OCI-LY7 (cell line): ENCODE results near the gene MRPL2.

Experiments used
- CTCF ChIP-seq: fragments of 200-600 bp; sonication (generic); conservative IDR thresholded peaks from 2 replicates; pipeline ENCODE4 v1.5.1; 2014; ENCODE audit warnings: mild to moderate bottlenecking, antibody characterized with exemption, low read length, moderate library complexity, mixed read lengths
- EZH2phosphoT487 ChIP-seq: fragments of 200-600 bp; sonication (generic); IDR thresholded peaks from 2 replicates; pipeline ENCODE4 v1.6.1; 2018; ENCODE audit warnings: low read depth, borderline replicate concordance, mild to moderate bottlenecking, mixed run types, antibody characterized with exemption, low read length, moderate library complexity, mixed read lengths

- TF ChIP-seq CTCF (no peak), EZH2phosphoT487 (no peak)
Observed at GRCh38 chr6:43075670-43076463, 16.6 kb upstream of the MRPL2 start, which contains the start of gene PTK7.
